ENCODE data around the gene AGPAT2.

GRCh38 chr9:136657974-136658848, 29.0 kb downstream of the AGPAT2 start:
- no peak for TF ChIP-seq EP300 (IDR thresholded peaks at IDR 0.05)
- TF ChIP-seq POLR2A (IDR thresholded peaks at IDR 0.05): no peak
